T47D (cell line): Measurements from ENCODE around the gene VTCN1.
"Not testable (repeated sequence)": the region's sequence is repeated elsewhere in the genome, so short reads cannot be mapped to it uniquely, and the experiment has no call there.

Source experiments
- DNase-seq, 2 experiments: peaks; one replicate each; pipeline versions ENCODE4 v3.0.0 to v3.0.0-alpha.2; 2011 to 2012; ENCODE audit warnings: low read depth in 1 of 2, low spot score in 1 of 2
- JUND ChIP-seq: IDR thresholded peaks from 2 replicates; pipeline ENCODE4 v1.6.1; 2012; ENCODE audit warnings: low read depth
- in situ Hi-C: cut with HindIII; loops from 2 replicates; pipeline ENCODE4 v1.10.0; 2016; ENCODE audit warnings: low sequenced_read_pairs, low pct_unique_long_range_greater_than_20kb

Gene VTCN1

GRCh38 chr1:117173691-117174090 is 37.0 kb downstream of the VTCN1 start:
- DNase-seq: no peak
- in situ Hi-C loops: no loop called here
- TF ChIP-seq JUND: no peak

DNA sequence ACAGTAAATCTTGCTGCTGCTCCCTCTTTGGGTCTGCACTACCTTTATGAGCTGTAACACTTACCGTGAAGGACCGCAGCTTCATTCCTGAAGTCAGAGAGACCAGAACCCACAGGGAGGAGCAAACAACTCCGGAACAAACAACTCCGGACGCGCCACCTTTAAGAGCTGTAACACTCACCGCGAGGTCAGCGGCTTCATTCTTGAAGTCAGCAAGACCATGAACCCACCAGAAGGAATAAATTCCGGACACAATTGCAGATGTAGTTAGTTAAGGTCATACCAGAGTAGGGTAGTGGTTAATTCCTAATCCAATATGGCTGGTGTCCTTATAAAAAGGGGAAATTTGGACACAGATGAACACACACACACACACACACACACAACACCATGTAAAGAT is 37.7 kb downstream of the VTCN1 start:
- TF ChIP-seq JUND: no peak
- no peak for DNase-seq
- in situ Hi-C loops: no loop called here

DNA sequence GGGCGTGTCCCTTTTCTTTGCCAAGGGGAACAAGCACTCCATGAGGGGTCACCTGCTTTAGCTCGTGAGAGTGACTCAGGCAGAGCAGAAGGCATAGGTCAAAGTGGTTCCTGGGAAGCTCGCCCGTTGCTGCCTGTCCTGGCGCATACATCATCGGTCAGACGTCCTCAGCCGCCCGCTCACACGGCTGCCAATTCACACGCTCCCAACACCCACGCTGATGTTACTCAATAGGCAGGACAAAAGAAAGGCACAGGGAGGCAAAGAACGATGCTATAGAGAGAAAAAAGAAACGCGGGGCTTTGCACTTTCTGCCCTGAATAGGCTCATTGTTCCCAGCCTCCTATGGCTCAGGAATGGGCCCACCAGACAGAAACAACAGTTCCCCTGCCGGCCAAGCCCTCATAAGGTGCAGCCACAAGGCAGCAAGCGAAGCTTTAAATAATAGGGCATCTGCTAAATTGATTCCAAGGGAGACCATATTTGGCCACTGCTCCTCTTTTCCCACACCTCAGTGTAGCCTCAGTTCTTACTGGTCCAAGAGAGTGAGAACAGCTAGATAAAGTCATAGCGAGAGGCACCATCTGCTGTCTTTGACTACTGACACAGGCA is 38.7 kb downstream of the VTCN1 start:
- no peak for TF ChIP-seq JUND
- in situ Hi-C loops: no loop called here
- no peak for DNase-seq

DNA sequence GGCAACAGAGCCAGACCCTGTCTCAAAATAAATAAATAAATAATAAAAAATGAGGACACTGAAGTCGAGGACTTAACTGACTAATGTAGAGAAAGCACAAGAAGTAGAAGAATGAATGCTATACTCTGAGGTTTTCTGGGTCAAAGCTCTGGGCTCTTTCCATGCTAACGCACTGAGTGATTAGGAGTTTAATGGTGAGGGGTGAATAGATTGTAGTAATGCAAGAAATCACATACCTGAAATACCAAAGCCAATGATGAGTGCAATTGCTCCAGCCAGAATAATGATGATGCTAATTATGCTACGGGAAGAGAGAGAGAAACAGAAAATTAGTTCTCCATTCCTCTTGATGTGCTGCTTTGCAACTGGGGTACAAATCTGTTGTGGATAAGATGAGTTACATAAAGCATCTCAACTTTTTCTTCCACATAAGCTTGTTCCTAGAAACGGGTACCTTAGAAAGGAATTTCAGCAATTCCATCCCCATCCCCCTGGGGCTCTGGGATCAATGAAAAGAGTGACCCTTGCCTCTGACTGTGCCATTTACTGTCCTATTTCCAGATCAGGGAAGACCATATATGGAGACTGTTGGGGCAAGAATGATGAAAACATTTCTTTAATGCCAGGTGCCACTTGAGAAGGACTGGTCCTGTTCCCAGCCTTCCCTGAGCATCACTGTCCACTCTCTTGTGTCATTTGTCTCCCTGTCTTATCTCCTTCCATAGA is 40.7 kb downstream of the VTCN1 start:
- DNase-seq: no peak
- no peak for TF ChIP-seq JUND
- in situ Hi-C loops: no loop called here

GRCh38 chr1:117167402-117167801 is 43.3 kb downstream of the VTCN1 start:
- in situ Hi-C loops: no loop called here
- DNase-seq: no peak
- TF ChIP-seq JUND: no peak

DNA sequence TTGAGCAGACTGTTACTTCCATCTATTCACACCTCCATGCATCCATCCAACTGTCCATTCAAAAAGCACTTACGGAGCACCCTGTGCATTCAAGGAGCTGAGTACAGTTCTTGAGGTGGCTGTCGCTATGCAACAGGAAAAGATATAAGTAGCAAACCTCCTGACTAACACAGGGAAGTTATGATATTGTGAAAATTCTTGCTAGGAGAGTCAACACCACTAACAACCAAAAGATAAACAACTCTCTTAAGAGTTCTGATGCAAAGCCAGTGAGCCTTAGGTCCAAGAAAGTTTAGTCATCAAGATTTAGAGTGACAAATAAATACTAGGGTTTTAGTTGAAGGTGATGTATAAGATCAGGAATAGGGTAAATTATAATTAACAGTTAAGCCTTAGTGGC is 44.7 kb downstream of the VTCN1 start:
- no peak for DNase-seq
- in situ Hi-C loops: no loop called here
- TF ChIP-seq JUND: no peak

- in situ Hi-C loops: no loop called here
Observed at GRCh38 chr1:117164209-117164608, 46.5 kb downstream of the VTCN1 start.

GRCh38 chr1:117162816-117163215 is 47.9 kb downstream of the VTCN1 start:
- no peak for DNase-seq
- in situ Hi-C loops: no loop called here
- TF ChIP-seq JUND: no peak

More at GRCh38 chr1:117164209-117164608, 46.5 kb downstream of the VTCN1 start:
- no peak for TF ChIP-seq JUND
- DNase-seq: no peak

DNA sequence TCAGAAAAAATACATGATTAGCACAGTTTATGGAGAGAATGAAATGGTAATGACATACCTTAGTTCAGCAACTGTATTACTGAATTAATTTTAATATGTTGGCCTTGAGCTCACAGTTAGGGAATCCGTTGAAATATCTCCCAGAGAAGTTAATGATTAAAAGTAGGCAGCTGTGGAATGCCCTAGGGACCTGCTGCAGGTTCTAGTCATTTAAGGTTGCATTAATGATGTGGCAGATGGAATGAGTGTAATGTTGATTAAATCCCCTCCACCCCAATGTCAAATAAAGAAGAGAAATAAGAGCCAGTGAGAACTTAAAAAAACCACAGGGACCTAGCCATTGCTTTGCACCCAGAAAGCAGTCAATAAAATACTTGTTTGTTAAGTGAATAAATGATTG is 48.8 kb downstream of the VTCN1 start:
- in situ Hi-C loops: no loop called here
- no peak for DNase-seq
- no peak for TF ChIP-seq JUND

GRCh38 chr1:117151305-117151704 is 59.4 kb downstream of the VTCN1 start:
- DNase-seq, in situ Hi-C loops: not testable (repeated sequence)

GRCh38 chr1:117150316-117150715 is 60.4 kb downstream of the VTCN1 start:
- no peak for DNase-seq
- in situ Hi-C loops: no loop called here

DNA sequence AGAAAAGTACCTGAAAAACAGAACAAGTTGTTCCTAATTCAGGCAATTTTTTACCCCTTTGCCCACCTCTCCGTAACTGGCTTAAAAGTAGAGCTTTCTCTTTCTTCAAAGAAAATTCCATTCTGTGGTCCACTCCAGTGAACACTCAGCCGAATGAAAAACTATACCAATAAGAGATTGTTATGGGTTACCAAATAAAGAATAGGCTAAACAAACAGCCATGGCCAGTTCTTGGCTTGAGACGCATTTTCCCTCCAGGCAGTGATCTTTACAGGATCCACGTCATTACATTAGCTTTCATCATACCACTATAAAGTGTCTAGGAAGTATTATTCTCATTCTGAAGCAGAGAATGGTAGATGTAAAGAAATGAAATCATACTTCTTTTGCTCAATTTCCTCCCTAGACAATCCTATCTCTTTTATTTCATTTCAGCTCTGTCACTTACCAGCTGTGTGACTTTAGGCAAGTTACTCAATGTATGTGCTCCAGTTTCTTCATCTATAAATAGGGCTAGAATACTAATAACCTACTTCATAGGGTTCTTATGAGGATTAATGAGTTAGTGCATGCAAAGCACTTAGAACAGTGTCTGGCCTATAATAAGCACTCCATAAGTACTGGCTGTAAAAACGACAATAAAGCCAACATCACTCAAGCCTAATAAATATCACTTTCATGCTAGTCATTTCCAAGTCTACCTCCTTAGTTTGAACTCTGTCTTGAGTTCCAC is 62.7 kb downstream of the VTCN1 start:
- DNase-seq: peak in 1 of 2 experiments; percentile 46
- in situ Hi-C loops: no loop called here
- TF ChIP-seq JUND: no peak

More at GRCh38 chr1:117150316-117150715, 60.4 kb downstream of the VTCN1 start:
- TF ChIP-seq JUND: no peak

DNA sequence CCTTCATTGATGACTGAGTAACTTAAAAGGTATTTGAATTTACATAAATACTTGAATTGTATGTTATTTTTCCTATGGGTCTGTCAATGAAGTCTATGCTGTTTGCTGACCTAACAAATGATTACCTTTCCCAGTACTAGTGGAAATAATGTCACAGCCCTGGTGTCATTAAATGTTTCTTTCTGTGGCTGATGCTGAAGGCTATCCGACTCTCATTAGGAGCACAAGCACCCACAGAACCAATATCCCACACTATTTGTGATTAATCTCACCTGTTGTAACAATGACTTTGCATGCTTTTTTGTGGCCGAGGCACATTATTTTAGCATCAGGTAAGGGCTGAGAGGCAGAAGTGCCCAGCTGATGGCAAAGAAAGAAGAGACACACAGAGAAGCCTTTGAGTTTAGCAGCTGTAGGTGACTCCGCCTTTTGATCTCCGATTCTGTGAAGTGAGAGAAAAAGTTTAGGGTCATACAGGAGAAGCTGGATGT is 63.3 kb downstream of the VTCN1 start:
- no peak for DNase-seq
- in situ Hi-C loops: no loop called here
- TF ChIP-seq JUND: no peak
